Suprapubic skin (tissue), 3 donors: ENCODE measurements around the gene TELO2.

Experiments
- CTCF ChIP-seq, 2 donors: fragments of 200-600 bp in 1 of 2; fragments of 450-650 bp in 1 of 2; sonication (generic) in 1 of 2; IDR thresholded peaks; one replicate each; pipeline ENCODE4 v1.5.1; 2016 to 2019; ENCODE audit warnings: antibody characterized with exemption in 2 of 2, mild to moderate bottlenecking in 1 of 2, moderate library complexity in 1 of 2
- POLR2AphosphoS5 ChIP-seq, 3 donors: sonication (generic); formaldehyde crosslinking; IDR thresholded peaks; one replicate each; pipeline ENCODE4 v1.6.1; 2017; ENCODE audit warnings: antibody characterized with exemption in 3 of 3

DNA sequence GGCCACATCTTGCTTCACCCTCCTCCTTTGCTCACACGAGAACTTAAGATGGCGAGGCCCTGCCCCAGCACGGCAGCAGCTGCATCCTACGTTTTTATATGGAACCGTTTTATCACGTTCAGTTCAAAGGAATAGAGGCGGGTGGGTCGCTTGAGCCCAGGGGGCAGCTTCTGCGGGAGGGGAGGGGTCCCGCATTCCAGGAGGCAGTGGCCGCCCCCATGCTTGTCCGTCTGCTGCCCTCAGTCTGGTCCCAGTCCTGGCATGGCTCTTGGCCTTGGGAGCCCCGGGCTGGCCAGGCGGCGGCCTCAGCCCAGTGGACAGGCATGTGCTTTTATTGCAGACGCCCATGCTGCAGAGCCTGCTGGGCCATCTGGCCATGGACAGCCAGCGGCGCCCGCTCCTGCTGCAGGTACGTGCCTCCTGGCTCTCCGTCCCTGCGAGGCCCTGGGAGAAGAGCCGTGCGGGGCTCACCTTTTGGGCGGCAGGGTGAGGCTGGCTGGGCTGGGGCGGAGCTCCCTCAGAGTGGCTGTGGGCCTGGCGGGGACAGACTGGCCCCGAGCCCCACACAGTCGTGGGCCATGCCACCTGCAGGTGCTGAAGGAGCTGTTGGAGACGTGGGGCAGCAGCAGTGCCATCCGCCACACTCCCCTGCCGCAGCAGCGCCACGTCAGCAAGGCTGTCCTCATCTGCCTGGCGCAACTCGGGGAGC, 6.8 kb downstream of the TELO2 start:
- no peak for TF ChIP-seq POLR2AphosphoS5 (IDR thresholded peaks at IDR 0.05)
- no peak for TF ChIP-seq CTCF (IDR thresholded peaks at IDR 0.05)
